HEK293 (cell line): ENCODE measurements around the gene EFCAB6.
"Not testable (repeated sequence)": the region's sequence is repeated elsewhere in the genome, so short reads cannot be mapped to it uniquely, and the experiment has no call there.

Experiments
- PRDM4 ChIP-seq: fragments of 450-650 bp; formaldehyde crosslinking; IDR thresholded peaks from 2 replicates; pipeline ENCODE4 v1.5.1; 2017; ENCODE audit warnings: missing biosample characterization, missing genetic modification characterization
- SETDB1 ChIP-seq: IDR thresholded peaks from one replicate; pipeline ENCODE4 v1.6.1; 2017; ENCODE audit warnings: mild to moderate bottlenecking, low read length, moderate library complexity, mixed read lengths; ENCODE audit not compliant: insufficient read length
- SP2 ChIP-seq: fragments of 450-650 bp; formaldehyde crosslinking; IDR thresholded peaks from 2 replicates; pipeline ENCODE4 v1.5.1; 2016; ENCODE audit warnings: missing biosample characterization, missing genetic modification characterization
- YY1 ChIP-seq: fragments of 450-650 bp; formaldehyde crosslinking; IDR thresholded peaks from 2 replicates; pipeline ENCODE4 v1.5.1; 2018; ENCODE audit warnings: missing biosample characterization, missing genetic modification characterization
- ZFHX2 ChIP-seq: fragments of 450-650 bp; formaldehyde crosslinking; conservative IDR thresholded peaks from 2 replicates; pipeline ENCODE4 v1.5.1; 2016; ENCODE audit warnings: missing biosample characterization, missing genetic modification characterization
- ZNF155 ChIP-seq: fragments of 450-650 bp; formaldehyde crosslinking; IDR thresholded peaks from 2 replicates; pipeline ENCODE4 v1.5.1; 2016; ENCODE audit warnings: missing biosample characterization, missing genetic modification characterization
- ZNF324 ChIP-seq: fragments of 450-650 bp; formaldehyde crosslinking; IDR thresholded peaks from 2 replicates; pipeline ENCODE4 v1.5.1; 2016; ENCODE audit warnings: missing biosample characterization, missing genetic modification characterization
- ZNF600 ChIP-seq: fragments of 450-650 bp; formaldehyde crosslinking; IDR thresholded peaks from 2 replicates; pipeline ENCODE4 v1.5.1; 2016; ENCODE audit warnings: missing biosample characterization, missing genetic modification characterization
- ZNF660 ChIP-seq: fragments of 450-650 bp; IDR thresholded peaks from 2 replicates; pipeline ENCODE4 v1.5.1; 2018; ENCODE audit warnings: missing biosample characterization, mild to moderate bottlenecking, missing genetic modification characterization
- ZNF785 ChIP-seq: fragments of 450-650 bp; formaldehyde crosslinking; IDR thresholded peaks from 2 replicates; pipeline ENCODE4 v1.5.1; 2016; ENCODE audit warnings: missing biosample characterization, missing genetic modification characterization
- ZNF792 ChIP-seq: fragments of 450-650 bp; formaldehyde crosslinking; IDR thresholded peaks from 2 replicates; pipeline ENCODE4 v1.5.1; 2016; ENCODE audit warnings: missing biosample characterization, missing genetic modification characterization
- TF ChIP-seq, protein P1 (sequence below): fragments of 450-650 bp; formaldehyde crosslinking; IDR thresholded peaks from 2 replicates; pipeline ENCODE4 v1.5.1; 2016; ENCODE audit warnings: missing biosample characterization, missing genetic modification characterization

DNA sequence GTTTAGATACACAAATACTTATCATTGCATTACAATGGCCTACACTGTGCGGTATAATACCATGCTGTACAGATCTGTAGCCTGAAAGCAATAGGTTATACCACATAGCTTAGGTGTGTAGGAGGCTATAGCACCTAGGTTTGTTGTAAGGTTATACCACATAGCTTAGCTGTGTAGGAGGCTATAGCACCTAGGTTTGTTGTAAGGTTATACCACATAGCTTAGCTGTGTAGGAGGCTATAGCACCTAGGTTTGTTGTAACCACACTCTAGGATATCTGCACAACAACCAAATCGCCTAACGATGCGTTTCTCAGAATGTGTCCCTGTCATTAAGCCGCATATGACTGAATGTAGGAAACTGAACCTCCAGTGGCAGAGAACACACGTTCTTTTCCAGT is 155.5 kb downstream of the EFCAB6 start:
- TF ChIP-seq ZNF324; YY1 (tag by site-specific recombination); ZNF600 (tag by site-specific recombination); ZNF660 (tag by site-specific recombination); ZNF785 (tag by site-specific recombination); SP2 (tag by site-specific recombination); ZNF792 (tag by site-specific recombination); ZFHX2 (tag by site-specific recombination); SETDB1; ZNF155 (tag by site-specific recombination); PRDM4 (tag by site-specific recombination): not testable (repeated sequence)
- TF ChIP-seq, protein P1, sequence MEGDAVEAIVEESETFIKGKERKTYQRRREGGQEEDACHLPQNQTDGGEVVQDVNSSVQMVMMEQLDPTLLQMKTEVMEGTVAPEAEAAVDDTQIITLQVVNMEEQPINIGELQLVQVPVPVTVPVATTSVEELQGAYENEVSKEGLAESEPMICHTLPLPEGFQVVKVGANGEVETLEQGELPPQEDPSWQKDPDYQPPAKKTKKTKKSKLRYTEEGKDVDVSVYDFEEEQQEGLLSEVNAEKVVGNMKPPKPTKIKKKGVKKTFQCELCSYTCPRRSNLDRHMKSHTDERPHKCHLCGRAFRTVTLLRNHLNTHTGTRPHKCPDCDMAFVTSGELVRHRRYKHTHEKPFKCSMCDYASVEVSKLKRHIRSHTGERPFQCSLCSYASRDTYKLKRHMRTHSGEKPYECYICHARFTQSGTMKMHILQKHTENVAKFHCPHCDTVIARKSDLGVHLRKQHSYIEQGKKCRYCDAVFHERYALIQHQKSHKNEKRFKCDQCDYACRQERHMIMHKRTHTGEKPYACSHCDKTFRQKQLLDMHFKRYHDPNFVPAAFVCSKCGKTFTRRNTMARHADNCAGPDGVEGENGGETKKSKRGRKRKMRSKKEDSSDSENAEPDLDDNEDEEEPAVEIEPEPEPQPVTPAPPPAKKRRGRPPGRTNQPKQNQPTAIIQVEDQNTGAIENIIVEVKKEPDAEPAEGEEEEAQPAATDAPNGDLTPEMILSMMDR: not testable (repeated sequence)
